ENCODE data around the gene CYP3A7. TPM values are rescaled to one million over a fixed set of nuclear protein-coding genes. Genes with fewer than 3 reads are reported as not detected.

CYP3A7 gene
- total and polyA plus RNA-seq, 2 donors (not counting 3 experiments of a cell fraction or from before 2014, with no cell fraction given): not detected

GRCh38 chr7:99679400-99680191, 55.4 kb downstream of the CYP3A7 start, which contains the start of gene CYP3A5:
Gene CYP3A5, minus strand, starts transcription at chr7:99679996. Its CDS starts 100 bp downstream, at chr7:99679896.
- Histone ChIP-seq H3K4me3 (replicated peaks in 1 of 3; ENCODE audit: insufficient read depth in 1 of 3, low read depth in 1 of 3, low read length in 3 of 3) (no peak within 1 kb of the TSS), H3K27me3 (ENCODE audit: control insufficient read depth in 2 of 2, insufficient read depth in 2 of 2, low read length in 2 of 2) (no peaks in the 10 kb centered on the region), H3K9me3 (replicated peaks; ENCODE audit: control insufficient read depth, insufficient read depth, low read length) (no peaks in the 10 kb centered on the region), H3K4me1 (ENCODE audit: control insufficient read depth, extremely low read depth, insufficient read depth, low read length) (no peaks in the 10 kb centered on the region), H4K20me1 (replicated peaks; ENCODE audit: control insufficient read depth, extremely low read depth, insufficient read depth, low read length) (no peaks in the 10 kb centered on the region), H3K36me3 (ENCODE audit: control insufficient read depth in 2 of 2, extremely low read depth in 1 of 2, insufficient read depth in 2 of 2, low read length in 2 of 2) (no peaks in the 10 kb centered on the region), H3K27ac (ENCODE audit: insufficient read depth, low read depth, low read length) (no peak within 1 kb of the TSS), H3K9me1 (replicated peaks; ENCODE audit: control insufficient read depth, extremely low read depth, insufficient read depth, low read length) (no peaks in the 10 kb centered on the region), H3K4me2 (ENCODE audit: insufficient read depth, low read length) (no peak within 1 kb of the TSS), H2AFZ (ENCODE audit: low read depth, low read length) (no peak within 1 kb of the TSS), H3K79me2 (ENCODE audit: control insufficient read depth, insufficient read depth, low read length) (no peaks in the 10 kb centered on the region), H3K9ac (replicated peaks; ENCODE audit: extremely low read depth, insufficient read depth, low read length) (no peak within 1 kb of the TSS)
- dilution Hi-C loops (cut with MboI; ENCODE audit: extremely low pct_ligation_motif_present, low sequenced_read_pairs): no loop called here
- intact Hi-C loops (cut with micrococcal nuclease): no loop called here
- FAIRE-seq (peak; percentile 12), DNase-seq (ENCODE audit: low read depth, low spot score) (no peak)
- ChIA-PET POLR2A (no interaction called here), CTCF (no interaction called here)
- TF ChIP-seq POLR2A (IDR thresholded peaks at IDR 0.05; ENCODE audit: low read depth, low read length): no peak
- TF ChIP-seq EZH2 (IDR thresholded peaks at IDR 0.05; ENCODE audit: borderline replicate concordance, low read depth, low read length, severe bottlenecking): no peak
- TF ChIP-seq, protein P1, sequence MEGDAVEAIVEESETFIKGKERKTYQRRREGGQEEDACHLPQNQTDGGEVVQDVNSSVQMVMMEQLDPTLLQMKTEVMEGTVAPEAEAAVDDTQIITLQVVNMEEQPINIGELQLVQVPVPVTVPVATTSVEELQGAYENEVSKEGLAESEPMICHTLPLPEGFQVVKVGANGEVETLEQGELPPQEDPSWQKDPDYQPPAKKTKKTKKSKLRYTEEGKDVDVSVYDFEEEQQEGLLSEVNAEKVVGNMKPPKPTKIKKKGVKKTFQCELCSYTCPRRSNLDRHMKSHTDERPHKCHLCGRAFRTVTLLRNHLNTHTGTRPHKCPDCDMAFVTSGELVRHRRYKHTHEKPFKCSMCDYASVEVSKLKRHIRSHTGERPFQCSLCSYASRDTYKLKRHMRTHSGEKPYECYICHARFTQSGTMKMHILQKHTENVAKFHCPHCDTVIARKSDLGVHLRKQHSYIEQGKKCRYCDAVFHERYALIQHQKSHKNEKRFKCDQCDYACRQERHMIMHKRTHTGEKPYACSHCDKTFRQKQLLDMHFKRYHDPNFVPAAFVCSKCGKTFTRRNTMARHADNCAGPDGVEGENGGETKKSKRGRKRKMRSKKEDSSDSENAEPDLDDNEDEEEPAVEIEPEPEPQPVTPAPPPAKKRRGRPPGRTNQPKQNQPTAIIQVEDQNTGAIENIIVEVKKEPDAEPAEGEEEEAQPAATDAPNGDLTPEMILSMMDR (IDR thresholded peaks at IDR 0.05; ENCODE audit: extremely low read depth in 1 of 2, insufficient read depth in 1 of 2, low read depth in 1 of 2, low read length in 2 of 2): no peak
- no peak for TF ChIP-seq JUN (IDR thresholded peaks at IDR 0.05; ENCODE audit: borderline replicate concordance, insufficient read depth, insufficient read length, low read depth)
- TF ChIP-seq POLR2AphosphoS5 (IDR thresholded peaks at IDR 0.05; ENCODE audit: insufficient read depth, low read depth, low read length): no peak
- TF ChIP-seq FOS (IDR thresholded peaks at IDR 0.05; ENCODE audit: borderline replicate concordance, insufficient read depth, low read length): no peak
- no peak for TF ChIP-seq MYC (IDR thresholded peaks at IDR 0.05; ENCODE audit: low read depth, low read length)
- TF ChIP-seq, protein P2, sequence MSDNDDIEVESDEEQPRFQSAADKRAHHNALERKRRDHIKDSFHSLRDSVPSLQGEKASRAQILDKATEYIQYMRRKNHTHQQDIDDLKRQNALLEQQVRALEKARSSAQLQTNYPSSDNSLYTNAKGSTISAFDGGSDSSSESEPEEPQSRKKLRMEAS (IDR thresholded peaks at IDR 0.05; ENCODE audit: insufficient read depth, insufficient read length): no peak
- no peak for TF ChIP-seq GATA2 (IDR thresholded peaks at IDR 0.05; ENCODE audit: insufficient read depth, insufficient read length, low read depth, low read length)
- BruUV-seq (replicated peaks): no TSS peak

Measured in endothelial cell of umbilical vein (primary cell).